ENCODE measurements around the gene EGFR.

Gene EGFR

GRCh38 chr7:55018361-55019190, at the start of gene EGFR:
Gene EGFR (plus strand): TSS chr7:55019017. CDS start chr7:55019278, 261 bp downstream.
- Histone ChIP-seq H3K9me3 (ENCODE audit: insufficient read depth, low read length) (peaks cover 2% of the 10 kb centered on the region; the same call in 1 of the 2 replicates), H3K4me2 (ENCODE audit: low read length) (no peak within 1 kb of the TSS), H3K27ac (ENCODE audit: low read length) (no peak within 1 kb of the TSS), H3K9ac (ENCODE audit: low read length) (no peak within 1 kb of the TSS), H3K79me2 (ENCODE audit: low read length) (no peaks in the 10 kb centered on the region), H3K27me3 (ENCODE audit: low read depth, low read length) (no peaks in the 10 kb centered on the region), H3K4me1 (ENCODE audit: low read length) (no peaks in the 10 kb centered on the region), H3K36me3 (replicated peaks; ENCODE audit: low read depth, low read length) (peaks cover under 1% of the 10 kb centered on the region), H3K4me3 (ENCODE audit: low read length) (no peak within 1 kb of the TSS), H2AFZ (ENCODE audit: low read depth, low read length) (no peak within 1 kb of the TSS), H4K20me1 (ENCODE audit: insufficient read depth, low read length) (no peaks in the 10 kb centered on the region)
- TF ChIP-seq CTCF (IDR thresholded peaks at IDR 0.05; ENCODE audit: low read depth, low read length) (no peak), EZH2phosphoT487 (IDR thresholded peaks at IDR 0.05; ENCODE audit: low read depth) (no peak)

- Histone ChIP-seq H3K27me3 (ENCODE audit: low read depth, low read length) (no peaks in the 10 kb centered on the region), H4K20me1 (ENCODE audit: insufficient read depth, low read length) (no peaks in the 10 kb centered on the region), H3K36me3 (replicated peaks; ENCODE audit: low read depth, low read length) (no peaks in the 10 kb centered on the region), H3K4me3 (ENCODE audit: low read length) (no peak overlapping the region), H2AFZ (ENCODE audit: low read depth, low read length) (no peak overlapping the region), H3K4me1 (ENCODE audit: low read length) (no peaks in the 10 kb centered on the region), H3K79me2 (ENCODE audit: low read length) (no peaks in the 10 kb centered on the region), H3K27ac (ENCODE audit: low read length) (no peak overlapping the region), H3K9me3 (ENCODE audit: insufficient read depth, low read length) (peaks cover 15% of the 10 kb centered on the region; the same call in 1 of the 2 replicates), H3K4me2 (ENCODE audit: low read length) (no peak overlapping the region), H3K9ac (ENCODE audit: low read length) (no peak overlapping the region)
- TF ChIP-seq CTCF (IDR thresholded peaks at IDR 0.05; ENCODE audit: low read depth, low read length) (no peak), EZH2phosphoT487 (IDR thresholded peaks at IDR 0.05; ENCODE audit: low read depth) (no peak)
Measured at GRCh38 chr7:54969208-54969967, 49.4 kb upstream of the EGFR start.

- Histone ChIP-seq H3K27ac (ENCODE audit: low read length) (no peak overlapping the region), H3K27me3 (ENCODE audit: low read depth, low read length) (no peaks in the 10 kb centered on the region), H3K4me3 (ENCODE audit: low read length) (no peak overlapping the region), H3K4me2 (ENCODE audit: low read length) (no peak overlapping the region), H3K36me3 (replicated peaks; ENCODE audit: low read depth, low read length) (no peaks in the 10 kb centered on the region), H3K9ac (ENCODE audit: low read length) (no peak overlapping the region), H2AFZ (ENCODE audit: low read depth, low read length) (no peak overlapping the region), H3K9me3 (ENCODE audit: insufficient read depth, low read length) (peaks cover 15% of the 10 kb centered on the region; the same call in 1 of the 2 replicates), H3K4me1 (ENCODE audit: low read length) (no peaks in the 10 kb centered on the region), H4K20me1 (ENCODE audit: insufficient read depth, low read length) (no peaks in the 10 kb centered on the region), H3K79me2 (ENCODE audit: low read length) (no peaks in the 10 kb centered on the region)
- TF ChIP-seq CTCF (IDR thresholded peaks at IDR 0.05; ENCODE audit: low read depth, low read length) (no peak), EZH2phosphoT487 (IDR thresholded peaks at IDR 0.05; ENCODE audit: low read depth) (no peak)
Measured at GRCh38 chr7:54972733-54973294, 46.0 kb upstream of the EGFR start.
